DLD1 (cell line): ENCODE data around the gene HOXD4.

Experiments
- in situ Hi-C: cut with HindIII; loops from 2 replicates; pipeline ENCODE4 v1.10.0; 2017; ENCODE audit warnings: low sequenced_read_pairs

Gene HOXD4

GRCh38 chr2:176126929-176127773, 24.2 kb upstream of the HOXD4 start:
- in situ Hi-C loops = loop anchor here (25.0 kb wide), 1 partner anchor 510 kb away; no protein-coding TSS in a partner anchor

GRCh38 chr2:176127774-176128072, 23.6 kb upstream of the HOXD4 start:
- in situ Hi-C loops = loop anchor here (25.0 kb wide), 1 partner anchor 510 kb away; no protein-coding TSS in a partner anchor

GRCh38 chr2:176128172-176128981, 23.0 kb upstream of the HOXD4 start:
- in situ Hi-C loops = loop anchor here (25.0 kb wide), 1 partner anchor 509 kb away; no protein-coding TSS in a partner anchor

GRCh38 chr2:176128982-176129796, 22.2 kb upstream of the HOXD4 start, which contains the start of gene HOXD8:
TSS of gene HOXD8 (plus strand) at chr2:176129705. CDS start at chr2:176130367, 662 bp downstream.
- in situ Hi-C loops = loop anchor here (25.0 kb wide), 1 partner anchor 508 kb away; no protein-coding TSS in a partner anchor

- in situ Hi-C loops = loop anchor here (25.0 kb wide), 1 partner anchor 508 kb away; no protein-coding TSS in a partner anchor
These were observed 21.6 kb upstream of the HOXD4 start for GRCh38 chr2:176129813-176130146.

- in situ Hi-C loops = loop anchor here (25.0 kb wide), 1 partner anchor 507 kb away; no protein-coding TSS in a partner anchor
These were observed 21.0 kb upstream of the HOXD4 start for GRCh38 chr2:176130147-176130956.

- in situ Hi-C loops = loop anchor here (25.0 kb wide), 1 partner anchor 506 kb away; no protein-coding TSS in a partner anchor
These were observed 20.1 kb upstream of the HOXD4 start for GRCh38 chr2:176130957-176131847.

- in situ Hi-C loops = loop anchor here (25.0 kb wide), 1 partner anchor 505 kb away; no protein-coding TSS in a partner anchor
These were observed 19.5 kb upstream of the HOXD4 start for GRCh38 chr2:176131848-176132158.

- in situ Hi-C loops = loop anchor here (25.0 kb wide), 1 partner anchor 505 kb away; no protein-coding TSS in a partner anchor
These were observed 18.9 kb upstream of the HOXD4 start for GRCh38 chr2:176132205-176133171.

- in situ Hi-C loops = loop anchor here (25.0 kb wide), 1 partner anchor 504 kb away; no protein-coding TSS in a partner anchor
These were observed 18.0 kb upstream of the HOXD4 start for GRCh38 chr2:176133389-176133788.

DNA sequence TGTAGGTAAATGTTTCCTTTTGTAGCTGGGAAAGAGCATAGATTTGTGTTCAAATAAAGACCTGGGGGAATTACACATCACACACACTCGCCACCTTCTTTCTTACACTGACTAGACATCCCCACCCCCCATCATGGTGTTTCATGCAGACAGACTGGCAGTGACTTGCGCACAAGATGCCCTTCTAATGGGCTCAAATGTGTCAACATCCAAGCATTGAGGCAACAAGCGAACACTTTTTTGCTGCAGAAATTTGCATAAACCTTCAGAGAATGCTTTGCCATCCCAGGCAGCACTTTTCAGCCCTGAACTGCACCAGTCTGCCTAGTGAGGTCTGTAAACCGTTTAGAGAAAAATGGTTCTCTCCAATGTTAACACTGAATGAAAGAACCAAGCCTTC, 17.3 kb upstream of the HOXD4 start:
- in situ Hi-C loops = loop anchor here (25.0 kb wide), 1 partner anchor 503 kb away; no protein-coding TSS in a partner anchor

GRCh38 chr2:176135035-176135440, 16.3 kb upstream of the HOXD4 start:
- in situ Hi-C loops = loop anchor here (25.0 kb wide), 1 partner anchor 502 kb away; no protein-coding TSS in a partner anchor

- in situ Hi-C loops = loop anchor here (25.0 kb wide), 1 partner anchor 501 kb away; no protein-coding TSS in a partner anchor
These were observed 14.7 kb upstream of the HOXD4 start for GRCh38 chr2:176136374-176137251.

GRCh38 chr2:176137252-176137580, 14.1 kb upstream of the HOXD4 start:
- in situ Hi-C loops = loop anchor here (25.0 kb wide), 1 partner anchor 500 kb away; no protein-coding TSS in a partner anchor

DNA sequence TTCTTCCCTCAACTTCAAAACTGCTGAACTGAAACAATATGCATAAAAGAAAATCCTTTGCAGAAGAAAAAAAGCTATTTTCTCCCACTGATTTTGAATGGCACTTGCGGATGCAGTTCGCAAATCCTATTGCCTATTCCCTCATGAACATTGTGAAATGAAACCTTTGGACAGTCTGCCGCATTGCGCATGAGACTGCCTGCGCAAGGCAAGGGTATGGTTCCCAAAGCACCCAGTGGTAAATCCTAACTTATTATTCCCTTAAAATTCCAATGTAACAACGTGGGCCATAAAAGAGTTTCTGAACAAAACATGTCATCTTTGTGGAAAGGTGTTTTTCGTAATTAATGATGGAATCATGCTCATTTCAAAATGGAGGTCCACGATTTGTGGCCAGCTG, 13.4 kb upstream of the HOXD4 start:
- in situ Hi-C loops = loop anchor here (25.0 kb wide), 1 partner anchor 499 kb away; no protein-coding TSS in a partner anchor

DNA sequence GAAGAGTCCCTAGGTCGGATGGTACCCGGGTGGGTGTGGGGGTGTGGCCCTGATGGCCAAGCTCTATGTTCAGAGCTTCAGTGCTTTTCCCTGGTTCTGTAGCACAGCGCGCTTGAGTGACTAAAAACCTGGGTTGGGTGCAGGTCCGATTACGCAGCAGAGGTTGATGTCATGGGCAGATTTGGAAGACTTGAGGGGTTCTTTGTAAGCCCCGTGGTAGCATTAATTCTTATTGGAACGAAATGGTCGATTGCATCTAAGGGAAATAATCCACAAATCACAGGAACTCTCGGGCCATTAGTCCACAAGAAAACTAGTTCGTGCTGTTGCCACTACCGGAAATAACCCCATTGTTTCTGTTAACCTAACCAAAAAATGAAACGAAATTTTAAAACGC, 12.8 kb upstream of the HOXD4 start:
- in situ Hi-C loops = loop anchor here (25.0 kb wide), 1 partner anchor 499 kb away; no protein-coding TSS in a partner anchor
